ENCODE results near the gene SARS2. TPM values are rescaled to one million over a fixed set of nuclear protein-coding genes. Genes with fewer than 3 reads are reported as not detected.

SARS2 gene
- total RNA-seq, 1 donor from 2014 or later = 13.6 TPM

GRCh38 chr19:38933544-38933943 is 3.0 kb upstream of the SARS2 start:
- Histone ChIP-seq H3K27ac (replicated peaks) (no peak overlapping the region), H3K36me3 (peaks cover 17% of the 10 kb centered on the region), H3K4me1 (peaks cover 56% of the 10 kb centered on the region), H3K9me3 (replicated peaks) (peaks cover 7% of the 10 kb centered on the region), H3K27me3 (ENCODE audit: low read depth) (no peaks in the 10 kb centered on the region), H3K4me3 (no peak overlapping the region)
- TF ChIP-seq CTCF (IDR thresholded peaks at IDR 0.05; ENCODE audit: borderline replicate concordance) = no peak
- intact Hi-C loops (cut with micrococcal nuclease) = no loop called here
- DNase-seq = no peak

- H3K36me3 ChIP-seq = peaks cover 17% of the 10 kb centered on the region
- peak; percentile 45 for TF ChIP-seq CTCF (IDR thresholded peaks at IDR 0.05; ENCODE audit: borderline replicate concordance)
- H3K4me1 ChIP-seq = peaks cover 56% of the 10 kb centered on the region
- intact Hi-C loops (cut with micrococcal nuclease) = no loop called here
- DNase-seq = no peak
- H3K27ac ChIP-seq (replicated peaks) = no peak overlapping the region
- H3K9me3 ChIP-seq (replicated peaks) = peaks cover 7% of the 10 kb centered on the region
- H3K4me3 ChIP-seq = no peak overlapping the region
- H3K27me3 ChIP-seq (ENCODE audit: low read depth) = no peaks in the 10 kb centered on the region
Measured at GRCh38 chr19:38932425-38933179, 2.0 kb upstream of the SARS2 start.

- peaks cover 17% of the 10 kb centered on the region for H3K36me3 ChIP-seq
- H3K4me1 ChIP-seq = peaks cover 56% of the 10 kb centered on the region
- no peaks in the 10 kb centered on the region for H3K27me3 ChIP-seq (ENCODE audit: low read depth)
- peak overlapping the region; percentile 78 for H3K4me3 ChIP-seq
- TF ChIP-seq CTCF (IDR thresholded peaks at IDR 0.05; ENCODE audit: borderline replicate concordance) = no peak
- intact Hi-C loops (cut with micrococcal nuclease) = no loop called here
- H3K27ac ChIP-seq (replicated peaks) = peak overlapping the region; percentile 91
- no peak for DNase-seq
- peaks cover 7% of the 10 kb centered on the region for H3K9me3 ChIP-seq (replicated peaks)
Measured at GRCh38 chr19:38931521-38931793, 894 bp upstream of the SARS2 start.

GRCh38 chr19:38930776-38931520 is 385 bp upstream of the SARS2 start, which contains the start of gene MRPS12:
Gene MRPS12 (plus strand): TSS chr19:38930944. CDS start chr19:38931295, 351 bp downstream.
- intact Hi-C loops (cut with micrococcal nuclease) = no loop called here
- peaks cover 56% of the 10 kb centered on the region for H3K4me1 ChIP-seq

More at GRCh38 chr19:38930776-38931520, 385 bp upstream of the SARS2 start, which contains the start of gene MRPS12:
- TF ChIP-seq CTCF (IDR thresholded peaks at IDR 0.05; ENCODE audit: borderline replicate concordance) = no peak
- H3K27me3 ChIP-seq (ENCODE audit: low read depth) = no peaks in the 10 kb centered on the region
- peak within 1 kb of the TSS; percentile 78 for H3K4me3 ChIP-seq
- DNase-seq = peak; percentile 98
- H3K36me3 ChIP-seq = peaks cover 17% of the 10 kb centered on the region
- H3K9me3 ChIP-seq (replicated peaks) = peaks cover 7% of the 10 kb centered on the region
- peak within 1 kb of the TSS; percentile 91 for H3K27ac ChIP-seq (replicated peaks)
